Heart right ventricle (tissue), 16 donors: ENCODE results near the gene LDAH. TPM values are rescaled to one million over a fixed set of nuclear protein-coding genes. Genes with fewer than 3 reads are reported as not detected.

Experiments
- ATAC-seq, 8 donors: fragments of 200-7000 bp; cut with Tn5 transposase; one replicate each; pipeline ENCODE4 v1.9.1; 2020; ENCODE audit warnings: mild to moderate bottlenecking in 8 of 8, moderate library complexity in 8 of 8, moderate number of reproducible peaks in 1 of 8
- DNase-seq, 2 donors: peaks; one replicate each; pipeline ENCODE4 v3.0.0-alpha.2; 2020
- H3K27ac ChIP-seq, 10 donors: fragments of 200-600 bp; sonication (generic) in 2 of 10; one replicate each; pipeline versions ENCODE4 v1.5.0 to v1.8.0; 2020 to 2022; ENCODE audit warnings: mild to moderate bottlenecking in 3 of 10
- H3K27me3 ChIP-seq, 7 donors: fragments of 200-600 bp; one replicate each; pipeline ENCODE4 v1.8.0; 2021 to 2022; ENCODE audit warnings: mild to moderate bottlenecking in 2 of 7
- H3K36me3 ChIP-seq, 9 donors: fragments of 200-600 bp; sonication (generic) in 1 of 9; one replicate each; pipeline versions ENCODE4 v1.5.0 to v1.8.0; 2020 to 2022; ENCODE audit warnings: mild to moderate bottlenecking in 2 of 9
- H3K4me1 ChIP-seq, 9 donors: fragments of 200-600 bp; sonication (generic) in 1 of 9; one replicate each; pipeline versions ENCODE4 v1.5.0 to v1.8.0; 2020 to 2022; ENCODE audit warnings: mild to moderate bottlenecking in 4 of 9
- H3K4me3 ChIP-seq, 10 donors: fragments of 200-600 bp; sonication (generic) in 2 of 10; one replicate each; pipeline versions ENCODE4 v1.5.0 to v1.8.0; 2020 to 2022; ENCODE audit warnings: mild to moderate bottlenecking in 7 of 10, moderate library complexity in 2 of 10
- H3K9me3 ChIP-seq, 11 donors: fragments of 200-600 bp in 10 of 11; sonication (generic) in 2 of 11; one replicate each; pipeline versions ENCODE4 v1.5.0 to v1.8.0; 2013 to 2022; ENCODE audit warnings: mild to moderate bottlenecking in 2 of 11, control low read depth in 1 of 11, moderate library complexity in 1 of 11
- CTCF ChIP-seq, 9 donors: fragments of 200-600 bp; sonication (generic) in 2 of 9; IDR thresholded peaks; one replicate each; pipeline versions ENCODE4 v1.5.0 to v1.8.0; 2021 to 2022; ENCODE audit warnings: antibody characterized with exemption in 9 of 9, mild to moderate bottlenecking in 5 of 9, moderate library complexity in 1 of 9
- WGBS, 2 donors: extraction: QIAGEN DNeasy Blood & Tissue Kit; methylation state at CpG; one replicate each; pipeline ENCODE4 v1.1.7; 2013; ENCODE audit warnings: inconsistent platforms in 1 of 2; 5-methylcytosine and 5-hydroxymethylcytosine counted together
- intact Hi-C, 10 donors: fragments of 100-400 bp; cut with DNase I; formaldehyde crosslinking; loops; one replicate each; pipeline versions ENCODE4 v1.11.1 to v1.14.2; 2022
- polyA plus RNA-seq, 2 donors: library from polyadenylated mRNA; stranded (reverse); fragments of 200-250 nt; gene quantifications; one replicate each; pipeline ENCODE4 v1.2.3, GENCODE V29; 2013
- total RNA-seq, 10 donors: library from RNA; stranded (reverse); fragmentation: NEBNext Ultra II Directional in 3 of 10; extraction: Animal tissue kit (Norgen Biotek cat#: 25700) in 3 of 10; gene quantifications; one replicate each; pipeline versions ENCODE4 v1.2.1 to v1.2.4, GENCODE V29; 2021 to 2023
- donor health status: Arrhythmogenic right ventricular cardiomyopathy.
- donor health status: ischemic (EF 13 %, LVEDD 7.1; RV severe dilation, severe dysfunction).
- donor health status: healthy with polysubstance abuse.
- donor health status: DM: no; HTN: yes; CAD: no.
- donor health status: DM: no; HTN: no; CAD: no.
- donor health status: ischemic (EF 25% LVEDD 6.9; RV normal size, moderate dysfunction).
- donor health status: ischemic (EF 25% LVEDD 5.7; RV mildly dilated, moderate dysfunction).
- donor health status: healthy.
- donor health status: DM: yes; HTN: yes; CAD: no.
- donor health status: Ischemic cardiomyopathy.
- donor health status: ischemic (EF 35%, LVEDD 5.7; RV mildly dilated, moderate dysfunction).
- donor health status: nonischemic (EF 11% LVEDD 7.7; RV severe dilation, severe dysfunction).
- donor health status: DM: yes; HTN: yes; CAD: no.
- donor health status: PGD.
- donor health status: ischemic (EF 29% LVEDD 5.4; RV normal size, mild dysfunction).
- donor health status: nonischemic (EF 23%, LVEDD 6.1; RV moderate dilation, normal function).

The LDAH gene
- total and polyA plus RNA-seq, 12 donors, result 1.5 to 11.3 (median 5.4) TPM

GRCh38 chr2:20829861-20830260, 7.0 kb upstream of the LDAH start:
- no peak for TF ChIP-seq CTCF (IDR thresholded peaks at IDR 0.05)
- no peaks in the 10 kb centered on the region for H3K4me1 ChIP-seq
- ATAC-seq (no peak), DNase-seq (no peak)
- 16 to 25% methylated on average over 1 of the region's 1 CpG for whole genome bisulfite sequencing, 2 donors
- no peaks in the 10 kb centered on the region for H3K36me3 ChIP-seq
- no peak overlapping the region for H3K4me3 ChIP-seq
- no peak overlapping the region for H3K27ac ChIP-seq
- peaks cover 0 to 31% (median 25%) of the 10 kb centered on the region in 7 donors for H3K27me3 ChIP-seq
- H3K9me3 ChIP-seq, result no peaks in the 10 kb centered on the region
- intact Hi-C loops, result loop anchor here in 1 of 10 donors (10.0 kb wide), 1 partner anchor 165 kb away; the partner anchor contains the start of gene GDF7

- no peak for TF ChIP-seq CTCF (IDR thresholded peaks at IDR 0.05)
- no peak for ATAC-seq
- DNase-seq, result no peak
- 71 to 80% methylated on average over 5 of the region's 5 CpGs for WGBS, 2 donors
- H3K36me3 ChIP-seq, result no peaks in the 10 kb centered on the region
- H3K27ac ChIP-seq, result no peak overlapping the region
- no peaks in the 10 kb centered on the region for H3K9me3 ChIP-seq
- no peak overlapping the region for H3K4me3 ChIP-seq
- H3K27me3 ChIP-seq, result peaks cover 0 to 5% (median 0%) of the 10 kb centered on the region in 7 donors
- intact Hi-C loops, result loop anchor here in 1 of 10 donors (10.0 kb wide), 1 partner anchor 159 kb away; the partner anchor contains the start of gene GDF7
- H3K4me1 ChIP-seq, result peaks cover 0 to 12% (median 4%) of the 10 kb centered on the region in 9 donors
Observed at GRCh38 chr2:20823917-20824316, 1.0 kb upstream of the LDAH start.

- ATAC-seq (no peak), DNase-seq (no peak)
- TF ChIP-seq CTCF (IDR thresholded peaks at IDR 0.05), result no peak
- Histone ChIP-seq H3K27ac (no peak overlapping the region), H3K4me3 (no peak overlapping the region), H3K9me3 (peaks cover 0 to 5% (median 0%) of the 10 kb centered on the region in 11 donors), H3K36me3 (peaks cover 0 to 4% (median 0%) of the 10 kb centered on the region in 9 donors), H3K27me3 (no peaks in the 10 kb centered on the region), H3K4me1 (peaks cover 0 to 15% (median 4%) of the 10 kb centered on the region in 9 donors)
- 85 to 94% methylated on average over 2 of the region's 2 CpGs for WGBS, 2 donors
- intact Hi-C loops, result no loop called here
Observed at GRCh38 chr2:20818820-20819219, 4.1 kb downstream of the LDAH start.

- Histone ChIP-seq H3K27me3 (no peaks in the 10 kb centered on the region), H3K4me3 (no peak overlapping the region), H3K4me1 (peaks cover 0 to 5% (median 0%) of the 10 kb centered on the region in 9 donors), H3K36me3 (peaks cover 0 to 4% (median 0%) of the 10 kb centered on the region in 9 donors), H3K27ac (no peak overlapping the region), H3K9me3 (peaks cover 0 to 5% (median 0%) of the 10 kb centered on the region in 11 donors)
- ATAC-seq, result no peak
- intact Hi-C loops, result no loop called here
- no peak for DNase-seq
- WGBS, 2 donors, result 97 to 98% methylated on average over 1 of the region's 1 CpG
- no peak for TF ChIP-seq CTCF (IDR thresholded peaks at IDR 0.05)
Observed at GRCh38 chr2:20815216-20815615, 7.7 kb downstream of the LDAH start.
